HEK293 (cell line): ENCODE measurements around the gene RGS9BP.

ENCODE experiments used
- CTCF ChIA-PET: fragments of 350-600 bp; formaldehyde crosslinking; extraction: SDS; loops from one replicate; lab custom pipeline; 2021; ENCODE audit warnings: antibody characterized with exemption; lab: Yijun Ruan, JAX
- POLR2A ChIA-PET: fragments of 300-600 bp; formaldehyde crosslinking; extraction: SDS; loops from one replicate; lab custom pipeline; 2020; ENCODE audit warnings: antibody characterized with exemption, inconsistent platforms; lab: Yijun Ruan, JAX
- H3K27ac ChIP-seq: fragments of 200-500 bp; sonication (Bioruptor generic); 2 replicates; pipeline ENCODE4 v1.5.1; 2014; ENCODE audit warnings: low read depth, low read length, control low read depth, inconsistent platforms; ENCODE audit errors: extremely low read depth
- H3K36me3 ChIP-seq, 2 experiments: fragments of 200-500 bp in 1 of 2; sonication (Bioruptor generic) in 1 of 2; 1 replicate in 1 of 2; 2 replicates in 1 of 2; pipeline ENCODE4 v1.5.1; 2014 to 2017; ENCODE audit warnings: inconsistent platforms in 2 of 2, low read length in 2 of 2; ENCODE audit not compliant: control insufficient read depth in 2 of 2, insufficient read depth in 1 of 2
- H3K4me1 ChIP-seq: fragments of 200-500 bp; sonication (Bioruptor generic); 2 replicates; pipeline ENCODE4 v1.5.1; 2014; ENCODE audit warnings: mild to moderate bottlenecking, low read length, inconsistent platforms; ENCODE audit not compliant: control insufficient read depth, insufficient read depth
- H3K4me3 ChIP-seq: 2 replicates; pipeline ENCODE4 v1.5.1; 2011; ENCODE audit warnings: low read depth, mild to moderate bottlenecking, control low read depth, low read length, moderate library complexity
- H3K9me3 ChIP-seq: fragments of 200-500 bp; sonication (Bioruptor generic); 2 replicates; pipeline ENCODE4 v1.5.1; 2014; ENCODE audit warnings: low read depth, low read length, inconsistent platforms; ENCODE audit not compliant: control insufficient read depth, insufficient read depth
- HOXA7 ChIP-seq: sonication (generic); formaldehyde crosslinking; IDR thresholded peaks from 2 replicates; pipeline ENCODE4 v1.8.1; 2022; ENCODE audit warnings: missing genetic modification reagents, borderline replicate concordance
- KLF7 ChIP-seq: fragments of 450-650 bp; formaldehyde crosslinking; IDR thresholded peaks from 2 replicates; pipeline ENCODE4 v1.5.1; 2016; ENCODE audit warnings: missing biosample characterization, missing genetic modification characterization, borderline replicate concordance
- PRDM1 ChIP-seq: fragments of 450-650 bp; formaldehyde crosslinking; IDR thresholded peaks from 2 replicates; pipeline ENCODE4; 2016; ENCODE audit warnings: missing biosample characterization, missing genetic modification characterization
- ZBTB7A ChIP-seq: fragments of 450-650 bp; formaldehyde crosslinking; IDR thresholded peaks from 2 replicates; pipeline ENCODE4 v1.5.1; 2016; ENCODE audit warnings: low read depth, missing biosample characterization, missing genetic modification characterization
- ZNF121 ChIP-seq: fragments of 450-650 bp; formaldehyde crosslinking; IDR thresholded peaks from 2 replicates; pipeline ENCODE4 v1.5.1; 2016; ENCODE audit warnings: missing biosample characterization, missing genetic modification characterization
- ZNF146 ChIP-seq: fragments of 450-650 bp; formaldehyde crosslinking; IDR thresholded peaks from 2 replicates; pipeline ENCODE4 v1.5.1; 2016; ENCODE audit warnings: missing biosample characterization, missing genetic modification characterization
- ZNF221 ChIP-seq: fragments of 450-650 bp; formaldehyde crosslinking; IDR thresholded peaks from 2 replicates; pipeline ENCODE4 v1.5.1; 2017; ENCODE audit warnings: missing biosample characterization, missing genetic modification characterization, borderline replicate concordance
- ZNF248 ChIP-seq: fragments of 450-650 bp; formaldehyde crosslinking; IDR thresholded peaks from 2 replicates; pipeline ENCODE4 v1.5.1; 2017; ENCODE audit warnings: missing biosample characterization, missing genetic modification characterization
- ZNF335 ChIP-seq: fragments of 450-650 bp; formaldehyde crosslinking; conservative IDR thresholded peaks from 2 replicates; pipeline ENCODE4 v1.5.1; 2016; ENCODE audit warnings: missing biosample characterization, missing genetic modification characterization
- ZNF514 ChIP-seq: fragments of 450-650 bp; formaldehyde crosslinking; IDR thresholded peaks from 2 replicates; pipeline ENCODE4 v1.5.1; 2016; ENCODE audit warnings: missing biosample characterization, missing genetic modification characterization
- ZNF544 ChIP-seq: fragments of 450-650 bp; formaldehyde crosslinking; IDR thresholded peaks from 2 replicates; pipeline ENCODE4 v1.5.0; 2017; ENCODE audit warnings: missing biosample characterization, missing genetic modification characterization
- ZNF558 ChIP-seq: fragments of 450-650 bp; formaldehyde crosslinking; IDR thresholded peaks from 2 replicates; pipeline ENCODE4 v1.5.1; 2016; ENCODE audit warnings: missing biosample characterization, missing genetic modification characterization
- ZNF624 ChIP-seq: fragments of 450-650 bp; formaldehyde crosslinking; IDR thresholded peaks from 2 replicates; pipeline ENCODE4 v1.5.1; 2017; ENCODE audit warnings: missing biosample characterization, missing genetic modification characterization
- ZNF626 ChIP-seq: fragments of 450-650 bp; sonication (Bioruptor Pico); formaldehyde crosslinking; IDR thresholded peaks from 2 replicates; pipeline ENCODE4 v1.5.1; 2018; ENCODE audit warnings: missing biosample characterization, missing genetic modification characterization, inconsistent platforms
- ZNF791 ChIP-seq: fragments of 450-650 bp; formaldehyde crosslinking; IDR thresholded peaks from 2 replicates; pipeline ENCODE4 v1.5.1; 2016; ENCODE audit warnings: missing biosample characterization, missing genetic modification characterization
- ZNF792 ChIP-seq: fragments of 450-650 bp; formaldehyde crosslinking; IDR thresholded peaks from 2 replicates; pipeline ENCODE4 v1.5.1; 2016; ENCODE audit warnings: missing biosample characterization, missing genetic modification characterization
- TF ChIP-seq, protein P1 (sequence below): fragments of 450-650 bp; formaldehyde crosslinking; IDR thresholded peaks from 2 replicates; pipeline ENCODE4 v1.5.1; 2016; ENCODE audit warnings: missing biosample characterization, missing genetic modification characterization, borderline replicate concordance
- TF ChIP-seq, protein P2 (sequence below): fragments of 450-650 bp; formaldehyde crosslinking; IDR thresholded peaks from 2 replicates; pipeline ENCODE4 v1.5.1; 2017; ENCODE audit warnings: missing biosample characterization, missing genetic modification characterization
- TF ChIP-seq, protein P3 (sequence below): fragments of 450-650 bp; formaldehyde crosslinking; IDR thresholded peaks from 2 replicates; pipeline ENCODE4 v1.5.1; 2016; ENCODE audit warnings: missing biosample characterization, missing genetic modification characterization
- TF ChIP-seq, protein P4 (sequence below): fragments of 450-650 bp; formaldehyde crosslinking; IDR thresholded peaks from 2 replicates; pipeline ENCODE4 v1.5.1; 2016; ENCODE audit warnings: missing biosample characterization, missing genetic modification characterization
- TF ChIP-seq, protein P5 (sequence below): fragments of 450-650 bp; formaldehyde crosslinking; IDR thresholded peaks from 2 replicates; pipeline ENCODE4 v1.5.1; 2016; ENCODE audit warnings: missing biosample characterization, missing genetic modification characterization
- TF ChIP-seq, protein P6 (sequence below): fragments of 450-650 bp; formaldehyde crosslinking; IDR thresholded peaks from 2 replicates; pipeline ENCODE4; 2016; ENCODE audit warnings: missing biosample characterization, missing genetic modification characterization

RGS9BP gene

DNA sequence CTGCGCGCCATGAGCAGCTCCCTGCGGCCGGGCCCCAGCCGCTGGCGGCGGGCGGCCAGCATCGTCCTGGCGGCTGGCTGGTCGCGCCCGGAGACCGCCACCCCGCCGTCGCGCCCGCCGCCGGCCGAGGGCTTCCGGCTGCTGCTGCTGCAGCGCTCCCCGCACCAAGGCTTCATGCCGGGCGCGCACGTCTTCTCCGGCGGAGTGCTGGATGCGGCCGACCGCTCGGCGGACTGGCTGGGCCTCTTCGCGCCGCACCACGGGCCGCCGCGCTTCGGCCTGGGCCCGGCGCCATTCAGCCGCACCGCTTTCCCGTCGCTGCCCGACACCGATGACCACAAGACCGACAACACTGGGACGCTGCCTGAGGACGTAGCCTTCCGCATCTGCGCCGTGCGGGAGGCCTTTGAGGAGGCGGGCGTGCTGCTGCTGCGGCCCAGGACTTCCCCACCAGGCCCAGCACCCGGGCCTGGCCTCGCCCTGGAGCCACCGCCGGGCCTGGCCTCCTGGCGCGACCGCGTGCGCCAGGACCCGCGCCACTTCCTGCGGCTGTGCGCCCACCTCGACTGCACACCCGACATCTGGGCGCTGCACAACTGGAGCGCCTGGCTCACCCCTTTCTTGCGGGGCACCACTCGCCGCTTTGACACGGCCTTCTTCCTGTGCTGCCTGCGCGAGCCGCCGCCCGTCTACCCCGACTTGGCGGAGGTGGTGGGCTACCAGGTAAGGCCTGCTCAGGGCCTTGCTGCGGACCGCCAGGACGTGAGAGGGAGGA lies 16.5 kb downstream of the RGS9BP start (continued):
- TF ChIP-seq, protein P1, sequence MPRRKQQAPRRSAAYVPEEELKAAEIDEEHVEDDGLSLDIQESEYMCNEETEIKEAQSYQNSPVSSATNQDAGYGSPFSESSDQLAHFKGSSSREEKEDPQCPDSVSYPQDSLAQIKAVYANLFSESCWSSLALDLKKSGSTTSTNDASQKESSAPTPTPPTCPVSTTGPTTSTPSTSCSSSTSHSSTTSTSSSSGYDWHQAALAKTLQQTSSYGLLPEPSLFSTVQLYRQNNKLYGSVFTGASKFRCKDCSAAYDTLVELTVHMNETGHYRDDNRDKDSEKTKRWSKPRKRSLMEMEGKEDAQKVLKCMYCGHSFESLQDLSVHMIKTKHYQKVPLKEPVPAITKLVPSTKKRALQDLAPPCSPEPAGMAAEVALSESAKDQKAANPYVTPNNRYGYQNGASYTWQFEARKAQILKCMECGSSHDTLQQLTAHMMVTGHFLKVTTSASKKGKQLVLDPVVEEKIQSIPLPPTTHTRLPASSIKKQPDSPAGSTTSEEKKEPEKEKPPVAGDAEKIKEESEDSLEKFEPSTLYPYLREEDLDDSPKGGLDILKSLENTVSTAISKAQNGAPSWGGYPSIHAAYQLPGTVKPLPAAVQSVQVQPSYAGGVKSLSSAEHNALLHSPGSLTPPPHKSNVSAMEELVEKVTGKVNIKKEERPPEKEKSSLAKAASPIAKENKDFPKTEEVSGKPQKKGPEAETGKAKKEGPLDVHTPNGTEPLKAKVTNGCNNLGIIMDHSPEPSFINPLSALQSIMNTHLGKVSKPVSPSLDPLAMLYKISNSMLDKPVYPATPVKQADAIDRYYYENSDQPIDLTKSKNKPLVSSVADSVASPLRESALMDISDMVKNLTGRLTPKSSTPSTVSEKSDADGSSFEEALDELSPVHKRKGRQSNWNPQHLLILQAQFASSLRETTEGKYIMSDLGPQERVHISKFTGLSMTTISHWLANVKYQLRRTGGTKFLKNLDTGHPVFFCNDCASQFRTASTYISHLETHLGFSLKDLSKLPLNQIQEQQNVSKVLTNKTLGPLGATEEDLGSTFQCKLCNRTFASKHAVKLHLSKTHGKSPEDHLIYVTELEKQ (tag by site-specific recombination), result no peak

DNA sequence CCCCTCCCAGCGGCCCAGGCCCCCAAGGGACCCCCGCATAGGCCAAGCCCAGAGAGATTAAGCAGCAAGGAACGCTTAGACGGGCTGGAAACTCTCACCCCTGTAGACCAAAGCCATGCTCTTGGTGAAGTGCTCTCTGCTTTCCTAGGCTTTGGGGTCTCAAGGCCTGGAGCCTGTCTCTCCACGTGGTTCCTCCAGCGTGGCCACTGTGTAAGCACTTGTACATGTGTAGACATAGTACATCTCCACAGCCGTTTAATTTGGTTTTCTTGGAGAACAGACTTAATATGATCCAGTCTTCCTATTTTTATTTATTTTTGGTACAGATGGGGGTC lies 17.0 kb downstream of the RGS9BP start:
- no peaks in the 10 kb centered on the region for H3K9me3 ChIP-seq
- peaks cover 23% of the 10 kb centered on the region for H3K4me1 ChIP-seq
- ChIA-PET CTCF (interaction anchor here (0.6 to 1.5 kb wide), 3 partner anchors 11 to 738 kb away, joined by 3 to 6 read pairs (median 3); no protein-coding TSS in a partner anchor), POLR2A (interaction anchor here (2.1 kb wide), 1 partner anchor 17 kb away, joined by 12 read pairs; the partner anchor contains the start of genes ANKRD27 and RGS9BP)
- H3K4me3 ChIP-seq, result peak overlapping the region; percentile 52
- H3K27ac ChIP-seq, result peak overlapping the region; percentile 96
- peaks cover 15 to 47% of the 10 kb centered on the region in 2 experiments for H3K36me3 ChIP-seq
- TF ChIP-seq ZNF121 (tag by site-specific recombination) (no peak), ZNF558 (tag by site-specific recombination) (no peak), ZNF146 (tag by site-specific recombination) (no peak), ZNF221 (no peak), ZNF626 (no peak), HOXA7 (CRISPR knock-in tag) (no peak), ZNF335 (peak; percentile 73), ZNF544 (tag by site-specific recombination) (no peak), ZNF791 (tag by site-specific recombination) (no peak), ZNF624 (no peak), ZNF514 (tag by site-specific recombination) (peak; percentile 8; the same call in 1 of the 2 replicates), KLF7 (tag by site-specific recombination) (0 out of 2 replicates have a peak, but pooled peaks have one; percentile 7), ZNF792 (0 out of 2 replicates have a peak, but pooled peaks have one; percentile 7), ZNF248 (tag by site-specific recombination) (no peak), PRDM1 (no peak), ZBTB7A (tag by site-specific recombination) (peak; percentile 63; the same call in 1 of the 2 replicates)
- TF ChIP-seq, protein P2, sequence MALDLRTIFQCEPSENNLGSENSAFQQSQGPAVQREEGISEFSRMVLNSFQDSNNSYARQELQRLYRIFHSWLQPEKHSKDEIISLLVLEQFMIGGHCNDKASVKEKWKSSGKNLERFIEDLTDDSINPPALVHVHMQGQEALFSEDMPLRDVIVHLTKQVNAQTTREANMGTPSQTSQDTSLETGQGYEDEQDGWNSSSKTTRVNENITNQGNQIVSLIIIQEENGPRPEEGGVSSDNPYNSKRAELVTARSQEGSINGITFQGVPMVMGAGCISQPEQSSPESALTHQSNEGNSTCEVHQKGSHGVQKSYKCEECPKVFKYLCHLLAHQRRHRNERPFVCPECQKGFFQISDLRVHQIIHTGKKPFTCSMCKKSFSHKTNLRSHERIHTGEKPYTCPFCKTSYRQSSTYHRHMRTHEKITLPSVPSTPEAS (tag by site-specific recombination), result no peak
- TF ChIP-seq, protein P1 (tag by site-specific recombination), result no peak
- TF ChIP-seq, protein P3, sequence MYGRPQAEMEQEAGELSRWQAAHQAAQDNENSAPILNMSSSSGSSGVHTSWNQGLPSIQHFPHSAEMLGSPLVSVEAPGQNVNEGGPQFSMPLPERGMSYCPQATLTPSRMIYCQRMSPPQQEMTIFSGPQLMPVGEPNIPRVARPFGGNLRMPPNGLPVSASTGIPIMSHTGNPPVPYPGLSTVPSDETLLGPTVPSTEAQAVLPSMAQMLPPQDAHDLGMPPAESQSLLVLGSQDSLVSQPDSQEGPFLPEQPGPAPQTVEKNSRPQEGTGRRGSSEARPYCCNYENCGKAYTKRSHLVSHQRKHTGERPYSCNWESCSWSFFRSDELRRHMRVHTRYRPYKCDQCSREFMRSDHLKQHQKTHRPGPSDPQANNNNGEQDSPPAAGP (tag by site-specific recombination), result 0 out of 2 replicates have a peak, but pooled peaks have one; percentile 9
- TF ChIP-seq, protein P4, sequence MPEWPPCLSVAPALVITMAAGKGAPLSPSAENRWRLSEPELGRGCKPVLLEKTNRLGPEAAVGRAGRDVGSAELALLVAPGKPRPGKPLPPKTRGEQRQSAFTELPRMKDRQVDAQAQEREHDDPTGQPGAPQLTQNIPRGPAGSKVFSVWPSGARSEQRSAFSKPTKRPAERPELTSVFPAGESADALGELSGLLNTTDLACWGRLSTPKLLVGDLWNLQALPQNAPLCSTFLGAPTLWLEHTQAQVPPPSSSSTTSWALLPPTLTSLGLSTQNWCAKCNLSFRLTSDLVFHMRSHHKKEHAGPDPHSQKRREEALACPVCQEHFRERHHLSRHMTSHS, result no peak
- TF ChIP-seq, protein P5, sequence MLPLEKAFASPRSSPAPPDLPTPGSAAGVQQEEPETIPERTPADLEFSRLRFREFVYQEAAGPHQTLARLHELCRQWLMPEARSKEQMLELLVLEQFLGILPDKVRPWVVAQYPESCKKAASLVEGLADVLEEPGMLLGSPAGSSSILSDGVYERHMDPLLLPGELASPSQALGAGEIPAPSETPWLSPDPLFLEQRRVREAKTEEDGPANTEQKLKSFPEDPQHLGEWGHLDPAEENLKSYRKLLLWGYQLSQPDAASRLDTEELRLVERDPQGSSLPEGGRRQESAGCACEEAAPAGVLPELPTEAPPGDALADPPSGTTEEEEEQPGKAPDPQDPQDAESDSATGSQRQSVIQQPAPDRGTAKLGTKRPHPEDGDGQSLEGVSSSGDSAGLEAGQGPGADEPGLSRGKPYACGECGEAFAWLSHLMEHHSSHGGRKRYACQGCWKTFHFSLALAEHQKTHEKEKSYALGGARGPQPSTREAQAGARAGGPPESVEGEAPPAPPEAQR, result no peak
- TF ChIP-seq, protein P6, sequence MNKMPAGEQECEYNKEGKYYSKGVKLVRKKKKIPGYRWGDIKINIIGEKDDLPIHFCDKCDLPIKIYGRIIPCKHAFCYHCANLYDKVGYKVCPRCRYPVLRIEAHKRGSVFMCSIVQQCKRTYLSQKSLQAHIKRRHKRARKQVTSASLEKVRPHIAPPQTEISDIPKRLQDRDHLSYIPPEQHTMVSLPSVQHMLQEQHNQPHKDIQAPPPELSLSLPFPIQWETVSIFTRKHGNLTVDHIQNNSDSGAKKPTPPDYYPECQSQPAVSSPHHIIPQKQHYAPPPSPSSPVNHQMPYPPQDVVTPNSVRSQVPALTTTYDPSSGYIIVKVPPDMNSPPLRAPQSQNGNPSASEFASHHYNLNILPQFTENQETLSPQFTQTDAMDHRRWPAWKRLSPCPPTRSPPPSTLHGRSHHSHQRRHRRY (tag by site-specific recombination), result peak; percentile 10; the same call in 1 of the 2 replicates
